Ecto neural progenitor cell (in vitro differentiated cells): ENCODE results near the gene MIAT.

Experiments
- DNase-seq: peaks from one replicate; pipeline ENCODE4 v3.0.0-alpha.2; 2018; ENCODE audit warnings: low spot score

The MIAT gene

GRCh38 chr22:26632422-26633155 is 24.8 kb upstream of the MIAT start:
- DNase-seq, result no peak

DNA sequence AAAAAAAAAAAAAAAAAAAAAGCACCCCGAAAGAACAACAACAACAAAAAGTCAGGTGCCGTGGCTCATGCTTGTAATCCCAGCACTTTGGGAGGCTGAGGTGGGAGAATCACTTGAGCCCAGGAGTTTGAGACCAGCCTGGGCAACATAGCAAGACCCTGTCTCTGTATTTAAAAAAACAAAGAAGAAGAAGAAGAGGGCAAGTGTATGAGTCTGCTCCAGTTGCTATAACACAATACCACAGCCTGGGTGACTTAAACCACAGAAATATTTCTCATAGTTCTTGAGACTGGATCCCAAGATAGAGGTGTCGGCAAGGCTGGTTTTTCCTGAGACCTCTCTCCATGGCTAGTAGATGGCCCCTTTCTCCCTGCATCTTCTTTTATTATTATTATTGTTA is 23.2 kb upstream of the MIAT start:
- no peak for DNase-seq

DNA sequence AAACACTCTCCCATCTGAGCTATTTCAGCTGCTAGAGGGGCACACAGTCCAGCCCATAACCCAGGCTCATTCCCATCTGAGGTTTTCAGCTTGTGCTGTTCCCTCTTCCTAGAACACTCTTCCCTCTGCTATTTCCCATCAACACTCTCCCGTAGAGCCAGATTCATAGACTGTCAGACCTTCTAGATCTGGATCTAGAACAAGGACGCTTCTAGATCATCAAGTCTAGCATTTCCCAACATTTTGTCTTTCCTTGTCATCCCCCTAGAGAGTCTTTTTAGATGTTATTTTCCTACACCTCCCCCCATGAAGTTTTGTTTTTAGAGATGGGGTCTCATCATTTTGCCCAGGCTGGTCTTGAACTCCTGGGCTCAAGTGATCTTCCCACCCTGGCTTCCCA is 22.3 kb upstream of the MIAT start:
- DNase-seq, result no peak

GRCh38 chr22:26636296-26636695 is 21.1 kb upstream of the MIAT start:
- no peak for DNase-seq

DNA sequence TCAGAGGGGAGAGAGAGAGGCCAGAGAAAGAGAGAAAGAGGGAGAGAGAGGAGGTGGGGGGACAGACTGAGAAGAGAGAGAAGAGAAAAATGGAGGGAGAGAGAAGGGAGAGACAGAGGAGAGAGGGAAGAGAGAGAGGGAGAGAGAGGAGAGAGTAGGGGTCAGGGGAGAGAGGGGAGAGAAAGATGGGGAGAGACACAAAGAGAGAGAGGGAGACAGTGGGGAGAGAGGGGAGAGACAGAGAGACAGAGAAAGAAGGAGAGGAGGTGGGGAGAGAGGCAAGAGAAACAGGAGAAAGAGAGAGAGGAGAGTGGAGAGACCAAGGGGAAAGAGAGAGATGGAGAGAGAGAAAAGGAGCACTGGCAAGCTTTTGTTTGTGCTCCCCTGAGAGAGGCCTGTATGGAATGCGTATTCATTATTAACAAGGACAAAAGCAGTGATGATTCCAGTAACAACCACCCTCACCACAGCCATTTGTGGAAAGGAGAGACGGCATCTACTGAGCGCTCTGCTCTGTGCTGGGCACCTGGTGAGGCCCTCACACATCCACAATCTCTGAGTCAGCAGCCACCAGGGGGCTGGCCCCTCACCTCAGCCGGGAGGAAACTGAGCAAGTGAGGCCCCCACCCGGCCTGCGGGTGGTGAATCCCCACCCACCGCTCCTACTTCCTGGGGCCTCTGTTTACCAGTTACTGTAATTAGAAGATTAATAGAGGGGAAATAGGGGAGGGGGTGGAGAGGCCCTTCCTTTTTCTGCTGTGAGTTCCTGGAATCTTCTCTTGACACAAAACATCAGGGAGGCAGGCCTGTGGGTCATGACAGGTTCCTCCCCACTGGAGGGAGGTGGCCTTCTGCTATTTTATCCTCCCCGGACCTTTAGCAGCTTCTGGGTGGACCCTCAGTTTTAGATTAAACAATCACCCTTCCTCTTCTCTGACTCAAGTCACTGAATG is 14.6 kb upstream of the MIAT start:
- DNase-seq, result no peak

- DNase-seq, result no peak
Measured at GRCh38 chr22:26643418-26644100, 13.8 kb upstream of the MIAT start.

DNA sequence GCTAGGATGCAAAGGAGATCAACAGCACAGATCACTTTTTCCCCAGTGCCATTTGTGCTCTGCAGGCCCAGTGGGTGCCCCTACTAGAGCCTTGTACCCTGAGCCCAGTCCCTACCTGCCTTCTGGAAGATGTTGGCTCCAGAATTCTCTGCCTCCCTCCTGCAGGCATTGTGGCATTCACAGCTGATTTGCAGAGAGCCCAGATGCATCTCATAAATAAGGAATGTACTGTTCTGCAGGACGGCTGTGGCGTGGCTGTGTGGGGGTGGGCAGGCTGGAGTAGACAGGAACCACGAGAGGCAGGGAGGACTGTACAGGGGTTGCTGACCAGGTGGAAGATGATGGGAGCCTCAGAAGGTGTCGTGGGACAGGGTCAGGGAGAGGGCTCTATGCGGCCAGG is 11.2 kb upstream of the MIAT start:
- DNase-seq, result no peak

DNA sequence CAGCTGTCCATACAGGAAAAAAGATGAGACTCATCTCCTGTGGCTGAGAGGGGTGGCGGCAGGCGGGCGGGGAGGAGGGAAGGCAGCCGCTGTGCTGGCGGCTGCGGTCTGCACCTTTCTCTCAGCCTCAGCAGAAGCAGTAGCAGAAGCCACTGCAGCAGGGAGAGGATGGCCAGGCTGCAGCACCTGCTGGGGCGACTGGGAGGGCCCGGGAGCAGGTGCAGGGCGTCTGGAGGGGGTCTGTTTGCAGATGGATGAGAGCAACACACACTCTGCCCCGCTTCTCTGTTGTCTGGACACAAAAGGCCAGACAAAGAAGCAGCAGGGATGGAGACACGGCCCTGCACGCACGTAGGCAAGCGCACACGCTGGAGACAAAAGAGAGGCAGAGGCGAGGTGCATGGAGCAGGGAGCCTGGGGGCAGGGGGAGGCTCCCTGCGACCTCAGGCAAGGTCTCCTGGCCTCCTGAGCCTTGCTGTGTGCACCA is 9.3 kb upstream of the MIAT start:
- DNase-seq, result peak; percentile 70

GRCh38 chr22:26648528-26649388 is 8.6 kb upstream of the MIAT start:
- no peak for DNase-seq

GRCh38 chr22:26650722-26651421 is 6.5 kb upstream of the MIAT start:
- no peak for DNase-seq

- no peak for DNase-seq
Measured at GRCh38 chr22:26651815-26652214, 5.6 kb upstream of the MIAT start.

GRCh38 chr22:26658161-26658560 is 773 bp downstream of the MIAT start:
- DNase-seq, result no peak

- peak; percentile 82 for DNase-seq
Measured at GRCh38 chr22:26658671-26659478, 1.5 kb downstream of the MIAT start.

DNA sequence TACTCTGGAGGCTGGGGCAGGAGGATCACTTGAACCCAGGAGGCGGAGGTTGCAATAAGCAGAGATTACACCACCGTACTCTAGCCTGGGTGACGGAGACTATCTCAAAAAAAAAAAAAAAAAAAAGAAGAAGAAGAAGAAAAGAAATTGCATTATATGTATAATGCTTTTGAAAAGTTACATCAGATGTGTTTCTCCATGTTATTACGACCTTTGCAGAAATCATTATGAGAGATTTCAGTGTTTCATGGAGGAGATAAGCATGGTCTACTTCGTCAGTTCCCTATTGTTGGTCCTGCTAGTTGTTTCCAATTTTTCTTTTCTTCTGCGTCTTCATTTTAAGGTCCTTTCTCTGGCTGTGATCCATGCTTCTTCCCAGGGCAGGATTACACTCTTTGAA is 3.0 kb downstream of the MIAT start:
- no peak for DNase-seq

- DNase-seq, result peak; percentile 63
Measured at GRCh38 chr22:26660961-26661578, 3.7 kb downstream of the MIAT start.

GRCh38 chr22:26662160-26662559 is 4.8 kb downstream of the MIAT start:
- no peak for DNase-seq

GRCh38 chr22:26663374-26663923 is 6.1 kb downstream of the MIAT start:
- no peak for DNase-seq

DNA sequence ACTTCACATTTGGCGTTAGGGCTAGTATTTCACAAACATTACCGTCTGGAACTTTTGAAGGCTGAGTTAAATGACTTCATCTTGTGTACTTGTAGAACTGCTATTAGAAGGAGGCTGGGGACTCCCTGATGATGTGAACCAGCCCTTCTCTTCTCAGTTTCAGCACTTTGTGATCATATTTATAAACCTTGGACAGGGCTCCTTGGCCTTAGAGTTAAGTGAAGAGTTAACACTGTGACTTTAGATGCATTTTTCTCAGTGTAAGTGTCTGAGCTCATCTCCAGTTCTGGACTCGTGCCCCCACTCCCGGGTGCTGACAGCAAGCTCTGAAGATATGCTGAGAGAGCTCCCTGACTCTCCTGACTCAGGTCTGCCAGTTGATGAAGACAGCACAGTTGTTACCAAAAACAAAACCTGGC is 8.4 kb downstream of the MIAT start:
- DNase-seq, result no peak

DNA sequence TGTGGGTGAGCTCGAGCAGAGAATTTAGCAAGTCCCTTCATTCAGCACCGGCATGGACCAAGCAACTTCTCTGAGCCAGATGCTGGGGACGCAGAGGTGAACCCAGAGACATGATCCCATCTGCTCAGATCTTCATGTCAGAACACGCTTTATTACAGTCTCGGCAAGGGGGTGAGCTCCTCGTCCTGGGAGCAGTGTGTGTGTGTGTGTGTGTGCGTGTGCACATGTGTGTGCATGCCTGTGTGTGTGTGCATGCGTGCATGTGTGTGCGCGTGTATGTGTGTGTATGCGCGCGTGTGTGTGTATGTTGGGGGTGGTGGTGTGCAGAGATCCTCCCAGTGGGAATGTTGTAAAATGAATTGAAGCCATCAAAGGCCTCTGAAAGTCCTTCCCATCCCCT is 9.8 kb downstream of the MIAT start:
- no peak for DNase-seq
